Hematopoietic multipotent progenitor cell (in vitro differentiated cells): Measurements from ENCODE around the gene ATP5F1C. TPM values are rescaled to one million over a fixed set of nuclear protein-coding genes. Genes with fewer than 3 reads are reported as not detected.
"Not testable (repeated sequence)": the region's sequence is repeated elsewhere in the genome, so short reads cannot be mapped to it uniquely, and the experiment has no call there.

Source experiments
- DNase-seq, 3 donors: peaks; one replicate each; pipeline ENCODE4 v3.0.0-alpha.2; 2011 to 2015; ENCODE audit warnings: low read depth in 2 of 3, low spot score in 2 of 3
- total RNA-seq: library from RNA; depleted of rRNA; stranded (reverse); fragments of >200 nt; gene quantifications from one replicate; pipeline ENCODE4 v1.2.3, GENCODE V29; 2012

Gene ATP5F1C
- 126 TPM for total RNA-seq

DNA sequence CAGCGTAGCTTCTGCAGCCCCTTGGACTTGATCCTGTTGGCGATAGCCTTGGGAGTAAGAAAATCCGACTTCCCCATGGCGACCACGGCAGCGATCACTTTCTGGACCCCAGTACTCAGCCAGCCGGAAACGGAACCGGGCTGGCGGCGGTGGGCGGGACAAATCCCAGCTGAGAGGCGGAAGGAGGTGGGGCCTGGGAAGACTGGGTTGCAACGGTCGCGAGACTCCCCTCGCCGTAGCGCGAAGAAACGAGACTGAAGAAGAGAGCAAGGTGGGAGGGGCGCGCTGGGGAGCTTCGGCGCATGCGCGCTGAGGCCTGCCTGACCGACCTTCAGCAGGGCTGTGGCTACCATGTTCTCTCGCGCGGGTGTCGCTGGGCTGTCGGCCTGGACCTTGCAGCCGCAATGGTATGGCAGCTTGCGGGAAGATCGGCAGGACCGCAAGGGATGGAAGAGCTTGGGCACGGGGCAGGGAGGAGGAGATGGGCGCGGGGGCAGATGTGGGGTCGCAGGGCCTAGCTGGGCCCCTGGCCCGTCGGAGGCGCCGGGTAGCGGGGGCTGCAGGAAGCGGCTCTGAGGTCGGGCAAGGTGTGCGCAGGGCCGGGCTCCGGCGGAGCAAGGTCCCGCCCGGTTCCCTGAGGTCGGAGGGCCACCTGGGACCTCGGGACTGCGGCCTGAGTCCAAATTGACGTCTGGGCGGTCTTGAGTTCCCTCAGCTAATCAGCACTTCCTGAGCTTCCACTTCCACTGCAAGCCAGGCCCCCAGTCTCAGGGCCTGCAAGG lies at the start of gene ATP5F1C, which contains the start of gene KIN:
Gene ATP5F1C, plus strand, starts transcription at position 321 of the 782 bp plus-strand sequence. Its CDS starts 31 bp downstream, at position 352.
Gene KIN, minus strand, starts transcription at position 137 of the 782 bp plus-strand sequence. Its CDS starts 60 bp downstream, at position 77.
- DNase-seq = peak; percentile 96 to 98 (median 98)

DNA sequence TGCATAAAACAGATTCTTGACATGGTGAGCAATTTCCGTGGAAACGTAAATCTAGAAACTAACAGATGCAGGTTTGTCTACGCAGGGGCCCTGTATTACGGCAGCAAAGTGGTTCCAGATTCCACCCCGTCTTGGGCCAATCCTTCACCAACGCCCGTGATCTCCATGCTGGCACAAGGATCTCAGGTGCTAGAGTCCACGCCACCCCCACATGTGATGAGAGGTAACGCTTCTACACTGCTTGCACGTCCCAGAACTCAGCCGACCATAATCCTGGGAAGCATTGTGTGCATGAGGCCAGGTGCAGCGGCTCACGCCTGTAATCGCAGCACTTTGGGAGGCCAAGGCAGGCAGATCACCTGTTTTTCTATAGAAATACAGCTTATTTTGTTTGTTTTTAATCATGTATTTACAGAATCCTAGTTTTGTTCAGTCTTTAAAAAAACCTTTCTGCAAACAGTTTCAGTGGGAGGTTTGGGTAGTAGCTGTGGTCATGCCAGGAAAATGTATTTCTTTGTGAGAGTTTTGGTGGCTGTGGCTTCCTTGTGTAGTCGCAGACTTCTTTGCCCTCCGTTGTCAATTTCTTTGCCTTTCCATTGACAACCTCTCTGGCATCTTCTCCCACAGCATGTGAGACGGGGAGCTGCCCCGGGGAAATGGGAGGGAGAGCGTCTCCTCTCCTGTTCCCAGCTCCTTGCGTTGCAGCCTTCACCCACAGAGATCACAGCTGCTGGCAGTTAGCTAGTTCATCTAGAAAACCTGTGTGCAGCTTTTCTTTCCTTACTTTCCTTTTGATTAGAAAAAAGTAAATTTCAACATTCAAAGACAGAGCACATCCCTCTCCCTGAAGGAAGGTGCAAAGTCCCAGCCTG lies 49.2 kb upstream of the ATP5F1C start:
- no peak for DNase-seq

DNA sequence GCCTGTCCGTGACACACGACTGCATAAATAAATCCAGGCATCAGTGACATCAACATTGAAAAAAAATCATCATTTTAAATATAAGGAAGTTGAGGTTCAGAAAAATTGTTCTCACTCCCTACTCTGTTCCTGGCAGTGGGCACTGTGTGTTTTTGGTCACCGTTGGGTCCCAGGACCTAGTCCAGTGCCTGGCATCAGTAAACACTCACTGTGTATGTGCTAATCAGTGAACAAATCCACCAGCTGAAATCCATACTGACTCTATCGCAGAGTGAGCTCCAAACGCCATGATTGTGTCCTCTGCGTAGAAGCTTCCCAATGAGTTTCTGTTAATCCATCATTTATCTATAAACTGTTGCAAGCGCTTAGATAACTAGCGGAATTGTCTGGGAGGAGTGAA lies 43.7 kb upstream of the ATP5F1C start:
- no peak for DNase-seq

DNA sequence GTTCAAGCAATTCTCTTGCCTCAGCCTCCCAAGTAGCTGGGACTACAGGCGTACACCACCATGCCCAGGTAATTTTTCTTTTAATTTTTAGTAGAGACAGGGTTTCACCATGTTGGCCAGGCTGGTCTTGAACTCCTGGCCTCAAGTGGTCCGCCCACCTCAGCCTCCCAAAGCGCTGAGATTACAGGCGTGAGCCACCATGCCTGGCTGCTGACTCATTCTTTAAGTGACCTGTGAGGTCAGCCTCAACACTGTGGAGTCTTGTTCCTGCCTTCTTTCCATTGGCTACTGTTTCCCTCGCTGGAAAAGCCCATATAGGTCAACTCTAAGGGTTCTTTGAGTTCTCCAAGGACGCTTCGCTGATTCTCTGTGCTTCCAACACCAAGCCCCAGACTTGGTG lies 39.3 kb upstream of the ATP5F1C start:
- not testable (repeated sequence) for DNase-seq

DNA sequence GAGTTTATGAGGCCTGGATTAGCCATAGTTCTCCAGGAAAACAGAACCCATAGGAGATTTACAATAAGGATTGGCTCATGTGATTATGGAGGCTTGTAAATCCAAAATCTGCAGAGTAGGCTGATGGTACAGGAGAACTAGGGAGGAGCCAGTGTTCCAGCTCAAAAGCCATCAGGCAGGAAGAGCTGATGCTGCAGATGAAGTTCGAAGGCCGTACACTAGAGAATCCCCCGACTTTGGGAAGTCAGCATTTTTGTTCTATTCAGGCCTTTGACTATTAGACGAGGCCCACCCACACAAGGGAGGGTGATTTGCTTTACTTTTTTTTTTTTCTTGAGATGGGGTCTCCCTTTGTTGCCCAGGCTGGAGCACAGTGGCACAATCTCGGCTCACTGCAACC lies 37.8 kb upstream of the ATP5F1C start:
- no peak for DNase-seq

DNA sequence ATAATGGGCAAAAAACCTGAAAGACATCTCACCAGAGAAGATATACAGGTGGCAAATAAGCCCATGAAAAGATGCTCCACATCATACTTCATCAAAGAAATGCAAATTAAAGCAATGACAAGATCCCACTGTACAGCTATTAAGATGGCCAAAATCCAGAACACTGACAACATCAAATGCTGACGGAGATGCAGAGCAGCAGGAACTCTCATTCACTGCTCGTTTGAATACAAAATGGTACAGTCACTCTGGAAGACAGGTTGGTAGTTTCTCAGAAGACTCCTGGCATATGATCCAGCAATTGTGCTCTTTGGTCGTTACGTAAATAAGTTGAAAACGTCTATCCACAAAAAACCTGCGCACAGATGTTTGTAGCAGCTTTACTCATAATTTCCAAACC lies 35.7 kb upstream of the ATP5F1C start:
- DNase-seq = no peak

DNA sequence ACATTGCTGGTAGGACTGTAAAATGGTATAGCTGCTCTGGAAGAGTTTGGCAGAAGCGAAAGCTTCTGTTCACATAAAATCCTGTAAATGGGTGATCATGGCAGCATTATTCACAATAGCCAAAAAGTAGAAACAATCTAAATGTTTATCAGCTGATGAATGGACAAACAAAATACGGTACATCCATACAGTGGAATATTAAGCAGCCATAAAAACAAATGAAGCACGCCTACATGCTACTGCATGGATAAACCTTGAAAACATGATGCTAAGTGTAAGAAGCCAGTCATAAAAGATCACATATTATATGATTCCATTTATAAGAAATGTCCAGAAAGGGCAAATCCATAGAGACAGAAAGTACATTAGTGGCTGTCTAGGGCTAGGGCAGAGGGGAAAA lies 32.9 kb upstream of the ATP5F1C start:
- no peak for DNase-seq

DNA sequence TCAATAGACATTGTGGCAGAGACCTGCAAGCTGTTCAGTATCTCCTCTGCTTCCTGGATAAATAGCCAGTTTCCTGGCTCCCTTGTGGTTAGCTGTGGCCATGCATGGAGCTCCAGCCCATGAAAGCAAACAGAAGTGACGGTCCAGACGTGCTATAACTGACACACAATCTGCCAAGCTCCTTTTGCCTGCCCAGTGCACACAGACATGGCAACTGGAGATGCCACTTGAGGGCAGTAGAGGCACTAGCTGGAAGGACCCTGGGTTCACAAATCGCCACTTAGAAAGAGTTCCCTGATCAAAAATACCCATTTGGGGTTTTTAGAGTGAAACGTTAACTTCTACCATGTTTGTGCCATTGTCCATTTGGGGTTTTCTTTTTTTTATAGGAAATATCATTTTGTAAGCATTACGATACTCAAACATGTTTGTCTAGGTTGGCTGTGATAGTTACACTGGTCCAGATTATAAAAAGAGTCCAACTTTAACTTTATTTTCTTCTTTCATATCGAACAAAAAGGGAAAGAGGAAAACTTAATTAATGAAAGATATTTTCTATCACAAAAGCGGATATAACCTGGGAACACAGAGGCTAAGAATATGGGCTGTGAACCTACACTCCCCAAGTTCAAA lies 31.5 kb upstream of the ATP5F1C start:
- peak in 2 of 3 donors; percentile 55 to 73 for DNase-seq

DNA sequence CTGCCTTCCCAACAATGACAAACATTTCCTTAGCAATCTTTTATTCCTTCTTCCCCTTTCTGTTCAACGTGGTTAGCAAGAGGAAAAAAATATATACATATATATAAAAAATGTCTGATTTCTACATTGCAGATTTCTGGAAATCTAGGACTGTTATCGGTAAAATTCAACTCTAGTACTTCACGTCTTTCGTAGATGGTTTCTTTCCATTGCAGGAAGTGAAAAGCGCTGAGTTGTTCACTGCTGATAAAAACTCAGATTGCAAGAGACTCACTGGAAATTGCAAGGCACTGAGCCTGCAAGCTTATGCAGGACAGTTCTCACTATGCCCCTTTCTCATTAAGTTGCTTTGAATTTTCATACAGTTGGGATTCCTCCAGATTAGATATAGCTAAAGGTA lies 24.0 kb upstream of the ATP5F1C start:
- DNase-seq = peak in 2 of 3 donors; percentile 34 to 49

DNA sequence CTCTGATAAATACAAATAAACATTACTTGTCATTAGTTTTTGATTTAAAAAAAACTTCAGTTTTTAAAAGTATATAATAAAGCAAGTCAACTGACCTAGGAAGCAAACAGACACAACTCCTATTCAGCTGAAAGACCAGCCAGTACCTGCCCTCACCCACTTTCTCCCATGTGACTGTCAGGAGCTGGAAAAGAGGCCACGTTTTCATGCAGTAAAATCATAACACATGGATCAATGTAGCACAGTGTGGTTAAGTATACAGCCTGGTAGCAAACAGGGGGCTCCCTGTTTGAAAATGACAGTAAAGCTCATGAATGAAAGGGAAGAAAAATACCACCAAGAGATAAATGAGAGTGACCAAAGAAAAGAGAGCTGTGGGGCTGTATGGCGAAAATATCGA lies 21.7 kb upstream of the ATP5F1C start:
- no peak for DNase-seq

DNA sequence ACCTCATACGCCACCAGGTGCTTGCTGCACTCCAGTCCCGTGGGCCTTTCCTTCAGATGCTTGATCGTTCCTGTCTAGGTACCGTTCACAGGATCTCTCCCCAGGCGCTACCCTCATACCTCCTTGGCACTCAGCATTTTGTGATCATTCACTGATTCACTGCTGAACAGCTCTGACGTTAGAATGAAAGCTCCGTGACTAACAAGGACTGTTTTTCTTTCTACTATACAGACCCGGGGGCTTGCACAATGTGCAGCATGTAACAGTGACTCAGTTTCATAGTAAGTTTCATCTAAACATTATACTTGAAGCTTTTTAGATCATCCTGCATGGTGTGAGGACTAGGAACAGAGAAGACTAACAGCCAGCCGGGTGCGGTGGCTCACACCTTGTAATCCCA lies 20.8 kb upstream of the ATP5F1C start:
- DNase-seq = no peak

DNA sequence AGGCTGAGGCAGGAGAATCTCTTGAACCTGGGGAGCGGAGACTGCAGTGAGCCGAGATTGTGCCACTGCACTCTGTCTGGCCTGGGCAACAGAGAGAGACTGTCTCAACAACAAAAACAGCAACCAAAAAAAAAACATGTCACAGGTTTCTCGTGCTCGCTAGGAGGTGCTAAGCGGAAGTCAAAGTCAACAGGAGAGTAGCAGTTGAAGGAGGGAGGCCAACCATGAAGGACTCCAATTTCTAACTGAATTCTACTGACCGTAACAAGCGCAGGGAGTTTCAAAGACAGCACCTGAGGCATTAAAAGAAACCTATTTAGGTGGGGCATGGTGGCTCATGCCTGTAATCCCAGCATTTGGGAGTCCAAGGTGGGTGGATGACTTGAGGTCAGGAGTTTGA lies 19.6 kb upstream of the ATP5F1C start:
- DNase-seq = no peak

DNA sequence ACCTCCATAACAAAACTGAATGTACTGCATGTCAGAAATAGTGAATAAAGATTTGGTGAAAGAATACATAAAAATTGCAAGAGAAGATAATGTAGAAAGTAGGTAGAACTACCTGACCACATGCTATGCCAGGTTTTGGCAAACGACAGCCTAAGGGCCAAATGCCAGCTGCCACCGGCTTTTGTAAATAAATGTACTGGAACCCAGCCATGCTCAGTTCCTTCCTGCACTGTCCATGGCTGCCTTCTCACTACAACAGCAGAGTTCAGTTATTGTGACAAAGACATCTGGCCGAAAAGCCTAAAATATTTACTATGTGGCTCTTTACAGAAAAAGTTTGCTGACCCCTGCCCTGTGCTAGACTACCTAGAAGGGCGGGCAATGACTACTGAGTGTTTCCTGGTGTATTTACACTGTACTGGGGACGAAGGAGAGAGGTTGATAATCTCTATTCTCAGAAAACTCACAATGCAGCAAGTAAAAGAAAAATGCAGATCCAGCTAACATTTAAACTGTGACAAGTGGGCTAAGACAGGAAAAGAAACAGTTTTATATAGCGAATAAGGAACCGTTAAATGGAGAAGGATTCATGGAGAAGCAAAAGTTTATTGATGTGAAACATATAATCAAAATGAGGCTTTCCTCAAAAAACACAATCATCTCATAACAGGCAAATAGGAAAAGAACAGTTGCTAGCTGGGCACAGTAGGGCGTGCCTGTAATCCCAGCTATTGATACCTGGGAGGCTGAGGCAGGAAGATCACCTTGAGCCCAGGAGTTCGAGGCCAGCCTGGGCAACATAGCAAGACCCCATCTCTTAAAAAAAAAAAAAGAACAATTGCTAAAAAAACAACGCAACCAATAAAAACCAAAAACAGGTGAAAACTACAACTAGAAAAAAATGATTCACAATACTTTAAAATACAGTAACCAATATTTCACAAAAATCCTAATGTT lies 13.9 kb upstream of the ATP5F1C start:
- peak in 1 of 3 donors; percentile 31 for DNase-seq

DNA sequence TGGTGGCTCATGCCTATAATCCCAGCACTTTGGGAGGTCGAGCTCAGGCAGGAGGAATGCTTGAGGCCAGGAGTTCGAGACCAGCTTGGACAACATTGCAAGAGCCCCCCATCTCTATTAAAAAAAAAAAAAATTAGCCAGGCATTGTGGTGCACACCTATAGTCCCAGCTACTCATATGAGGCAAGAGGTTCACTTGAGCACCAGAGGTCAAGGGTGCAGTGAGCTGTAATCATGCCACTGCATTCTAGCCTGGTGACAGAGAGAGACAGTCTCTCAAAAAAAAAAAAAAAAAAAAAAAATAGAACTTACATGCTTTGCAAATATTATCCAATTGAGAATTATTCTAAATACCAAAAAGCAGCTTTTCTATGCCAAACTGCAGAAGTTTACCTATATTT lies 11.2 kb upstream of the ATP5F1C start:
- DNase-seq = no peak

DNA sequence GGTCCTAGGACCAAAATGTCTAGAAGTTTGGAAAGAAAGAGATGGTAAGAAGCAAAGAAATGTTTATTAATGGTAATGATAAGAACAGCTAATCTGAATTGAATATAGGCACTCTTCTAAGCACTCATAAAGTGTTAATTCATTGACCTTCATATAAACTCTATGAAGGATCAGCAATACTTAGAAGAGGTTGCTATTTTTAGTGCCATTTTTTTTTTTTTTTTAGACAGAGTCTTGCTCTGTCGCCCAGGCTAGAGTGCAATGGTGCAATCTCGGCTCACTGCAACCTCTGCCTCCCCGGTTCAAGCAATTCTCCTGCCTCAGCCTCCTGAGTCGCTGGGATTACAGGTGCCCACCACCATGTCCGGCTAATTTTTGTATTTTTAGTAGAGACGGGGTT lies 5.8 kb upstream of the ATP5F1C start:
- not testable (repeated sequence) for DNase-seq

DNA sequence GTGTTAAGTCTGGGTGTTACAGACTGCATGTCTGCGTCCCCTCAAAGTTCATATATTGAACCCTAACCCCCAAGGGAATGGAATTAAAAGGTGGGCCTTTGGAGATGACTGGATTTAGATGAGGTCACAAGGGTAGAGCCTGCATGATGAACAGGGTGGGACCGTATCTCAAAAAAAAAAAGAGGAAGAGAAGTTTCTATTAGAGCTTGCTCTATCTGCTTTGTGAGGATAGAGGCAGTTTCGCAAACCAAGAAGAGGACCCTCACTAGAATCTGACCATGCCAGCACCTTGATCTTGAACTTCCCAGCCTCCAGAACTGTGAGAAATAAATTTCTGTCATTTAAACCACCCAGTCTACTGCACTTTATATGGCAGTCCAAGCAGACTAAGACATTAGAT lies 1.5 kb upstream of the ATP5F1C start:
- DNase-seq = no peak

DNA sequence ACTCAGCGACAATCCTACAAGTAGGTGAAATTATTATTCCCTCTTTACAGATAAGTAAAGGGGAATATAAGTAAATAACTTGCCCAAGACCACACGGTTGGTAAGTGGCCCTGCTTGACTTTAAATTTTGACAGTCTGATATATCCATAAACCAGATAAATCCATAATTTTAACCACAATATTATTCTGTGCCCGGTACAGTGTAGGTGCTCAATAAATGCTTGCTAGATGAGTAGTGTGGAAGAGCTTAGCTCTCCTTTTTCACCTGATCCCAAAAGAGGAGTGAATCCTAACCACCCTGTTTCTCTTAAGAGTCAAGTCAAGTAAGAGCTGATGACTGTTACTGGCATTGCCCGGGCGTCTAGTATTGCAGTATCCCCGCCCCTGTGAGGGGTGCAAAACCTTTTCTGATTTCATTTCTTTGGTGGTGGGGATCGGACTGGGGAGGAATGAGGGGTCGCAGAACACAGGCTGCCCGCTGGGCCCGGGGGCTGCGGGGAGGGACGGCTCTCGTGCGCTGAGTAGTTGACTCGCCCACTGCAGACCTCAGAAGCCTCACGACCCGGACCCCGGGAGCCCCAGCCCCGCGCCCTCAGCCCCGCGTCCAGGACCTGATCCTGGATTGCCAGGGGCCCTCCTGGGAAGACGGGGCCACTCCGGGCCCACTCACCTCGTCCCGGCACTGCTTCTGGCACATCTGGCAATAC lies 674 bp upstream of the ATP5F1C start:
- no peak for DNase-seq

DNA sequence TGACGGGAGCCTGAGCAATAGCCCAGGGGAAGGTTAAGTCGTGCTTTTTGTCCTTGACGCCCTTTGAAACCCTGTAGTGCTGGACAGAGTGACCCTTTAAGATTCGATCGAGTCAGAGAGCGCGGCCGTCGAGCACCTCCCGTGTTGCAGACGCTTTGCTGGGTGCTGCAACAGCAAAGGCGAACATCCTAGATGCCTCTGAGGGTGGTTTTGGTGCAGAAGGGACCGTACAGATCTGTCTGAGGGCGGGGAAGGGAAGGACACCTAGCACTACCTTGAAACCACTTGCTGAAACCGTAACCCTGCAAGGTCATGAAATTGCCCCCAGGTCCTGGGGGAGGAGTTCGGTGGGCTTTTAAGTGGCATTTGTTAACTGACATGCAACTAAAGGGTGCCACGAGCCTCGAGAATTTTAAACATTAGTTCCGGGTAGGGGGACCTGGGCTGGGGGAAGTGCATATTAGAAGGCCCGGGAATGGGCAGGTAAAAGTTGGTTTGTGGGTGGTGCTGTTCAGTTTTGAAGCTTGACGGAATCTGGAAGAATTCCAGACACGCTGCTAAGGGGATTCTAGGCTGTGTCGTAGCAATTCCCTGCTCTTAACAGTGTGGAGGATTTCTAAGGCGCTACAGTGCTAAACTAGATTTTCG lies 786 bp downstream of the ATP5F1C start:
- no peak for DNase-seq

DNA sequence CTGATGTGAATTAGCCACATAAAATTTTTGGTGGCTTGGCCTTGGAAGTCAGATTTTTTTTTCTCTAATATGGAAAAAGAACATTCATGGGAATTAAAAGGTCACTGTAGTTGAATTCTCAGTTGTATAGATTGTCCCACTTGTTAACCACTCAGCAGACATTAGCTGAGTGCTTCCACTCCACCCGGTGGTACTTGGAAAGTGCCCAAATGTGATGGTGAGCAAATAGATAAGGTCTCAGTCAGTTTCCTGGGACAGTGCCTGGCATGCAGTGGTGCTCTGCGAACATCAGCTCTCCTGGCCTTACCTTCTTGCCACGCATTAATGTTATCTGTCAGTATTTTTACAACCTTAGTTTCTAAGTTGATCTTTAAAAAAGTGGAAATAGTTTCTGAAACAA lies 1.4 kb downstream of the ATP5F1C start:
- DNase-seq = no peak
